Immature natural killer cell (primary cell): Measurements from ENCODE around the gene RANBP6. TPM values are rescaled to one million over a fixed set of nuclear protein-coding genes. Genes with fewer than 3 reads are reported as not detected.
A peak's percentile ranks its signal among the peaks of the same experiment; 100 is the strongest.
"Not testable (repeated sequence)": the region's sequence is repeated elsewhere in the genome, so short reads cannot be mapped to it uniquely, and the experiment has no call there.

ENCODE experiments used
- DNase-seq, 3 donors: peaks; one replicate each; pipeline ENCODE4 v3.0.0; 2022; ENCODE audit warnings: mixed read lengths in 1 of 3
- H3K27ac Mint-ChIP-seq, 6 donors: one replicate each; pipeline ENCODE4 v1.8.0; 2020; ENCODE audit warnings: mixed read lengths in 6 of 6, mild to moderate bottlenecking in 5 of 6, inconsistent platforms in 4 of 6, moderate library complexity in 3 of 6
- H3K27me3 Mint-ChIP-seq, 3 donors: one replicate each; pipeline ENCODE4 v1.8.0; 2020 to 2021; ENCODE audit warnings: low read depth in 3 of 3, mild to moderate bottlenecking in 3 of 3, mixed read lengths in 3 of 3, moderate library complexity in 3 of 3, inconsistent platforms in 1 of 3
- H3K36me3 Mint-ChIP-seq, 3 donors: one replicate each; pipeline ENCODE4 v1.8.0; 2020; ENCODE audit warnings: mixed read lengths in 3 of 3, inconsistent platforms in 2 of 3, mild to moderate bottlenecking in 2 of 3
- H3K4me1 Mint-ChIP-seq, 2 donors: one replicate each; pipeline ENCODE4 v1.8.0; 2020; ENCODE audit warnings: inconsistent platforms in 2 of 2, mild to moderate bottlenecking in 2 of 2, mixed read lengths in 2 of 2, moderate library complexity in 1 of 2
- H3K4me3 Mint-ChIP-seq, 5 donors: one replicate each; pipeline ENCODE4 v1.8.0; 2020; ENCODE audit warnings: mild to moderate bottlenecking in 5 of 5, mixed read lengths in 5 of 5, inconsistent platforms in 3 of 5, moderate library complexity in 3 of 5
- H3K9me3 Mint-ChIP-seq, 6 donors: one replicate each; pipeline ENCODE4 v1.8.0; 2020; ENCODE audit warnings: mild to moderate bottlenecking in 6 of 6, mixed read lengths in 6 of 6, inconsistent platforms in 4 of 6, moderate library complexity in 3 of 6
- polyA plus RNA-seq, 3 donors: library from polyadenylated mRNA; unstranded; fragments of 300-500 nt; fragmentation: Illumina TruSeq; gene quantifications; one replicate each; pipeline ENCODE4 v1.2.3, GENCODE V29; 2021

RANBP6 gene
- polyA plus RNA-seq, 3 donors from 2014 or later = 11.9 to 20.7 (median 16.0) TPM

- H3K27ac Mint-ChIP-seq = no peak overlapping the region
- H3K4me1 Mint-ChIP-seq = no peaks in the 10 kb centered on the region
- H3K27me3 Mint-ChIP-seq = peaks cover 0 to 5% (median 3%) of the 10 kb centered on the region in 3 donors
- no peak for DNase-seq
- no peaks in the 10 kb centered on the region for H3K36me3 Mint-ChIP-seq
- no peak overlapping the region for H3K4me3 Mint-ChIP-seq
- no peaks in the 10 kb centered on the region for H3K9me3 Mint-ChIP-seq
These were observed 19.5 kb upstream of the RANBP6 start for GRCh38 chr9:6034954-6035353.

GRCh38 chr9:6029604-6030274 is 14.3 kb upstream of the RANBP6 start:
- Mint-ChIP-seq H3K4me3 (no peak overlapping the region), H3K27me3 (peaks cover 3 to 4% (median 4%) of the 10 kb centered on the region in 3 donors), H3K4me1 (no peaks in the 10 kb centered on the region), H3K9me3 (no peaks in the 10 kb centered on the region), H3K27ac (no peak overlapping the region), H3K36me3 (no peaks in the 10 kb centered on the region)
- DNase-seq = no peak

- peak; percentile 7 to 26 (median 24) for DNase-seq
- H3K4me3 Mint-ChIP-seq = no peak overlapping the region
- H3K27ac Mint-ChIP-seq = peak overlapping the region in 1 of 6 donors; percentile 4
- H3K9me3 Mint-ChIP-seq = no peaks in the 10 kb centered on the region
- peaks cover 2 to 3% (median 3%) of the 10 kb centered on the region in 3 donors for H3K27me3 Mint-ChIP-seq
- H3K4me1 Mint-ChIP-seq = peaks cover 0 to 5% of the 10 kb centered on the region in 2 donors
- H3K36me3 Mint-ChIP-seq = no peaks in the 10 kb centered on the region
These were observed 8.7 kb upstream of the RANBP6 start for GRCh38 chr9:6024035-6024554.

- Mint-ChIP-seq H3K4me1 (peaks cover 29 to 46% of the 10 kb centered on the region in 2 donors), H3K27ac (peak overlapping the region in 1 of 6 donors; percentile 7), H3K4me3 (peak overlapping the region in 2 of 5 donors; percentile 25 to 62), H3K36me3 (peaks cover 9 to 20% (median 18%) of the 10 kb centered on the region in 3 donors)
- not testable (repeated sequence) for H3K9me3 Mint-ChIP-seq, DNase-seq, H3K27me3 Mint-ChIP-seq
These were observed 1.6 kb upstream of the RANBP6 start for GRCh38 chr9:6016975-6017374.

- no peak for DNase-seq
- peak overlapping the region; percentile 94 to 99 (median 97) for H3K4me3 Mint-ChIP-seq
- peaks cover 13 to 24% (median 23%) of the 10 kb centered on the region in 3 donors for H3K36me3 Mint-ChIP-seq
- no peaks in the 10 kb centered on the region for H3K9me3 Mint-ChIP-seq
- H3K4me1 Mint-ChIP-seq = peaks cover 35 to 67% of the 10 kb centered on the region in 2 donors
- H3K27me3 Mint-ChIP-seq = peaks cover 0 to 5% (median 5%) of the 10 kb centered on the region in 3 donors
- peak overlapping the region; percentile 93 to 98 (median 96) for H3K27ac Mint-ChIP-seq
These were observed 654 bp downstream of the RANBP6 start for GRCh38 chr9:6014670-6015270.

GRCh38 chr9:6008169-6008979 is 7.0 kb downstream of the RANBP6 start:
- H3K4me1 Mint-ChIP-seq = peaks cover 48 to 85% of the 10 kb centered on the region in 2 donors
- DNase-seq = peak; percentile 92 to 95 (median 94)
- peak overlapping the region; percentile 79 to 88 (median 82) for H3K4me3 Mint-ChIP-seq

GRCh38 chr9:6007770-6008168 is 7.7 kb downstream of the RANBP6 start:
- Mint-ChIP-seq H3K9me3 (no peaks in the 10 kb centered on the region), H3K27me3 (peaks cover 10 to 12% (median 10%) of the 10 kb centered on the region in 3 donors), H3K4me1 (peaks cover 45 to 85% of the 10 kb centered on the region in 2 donors), H3K27ac (peak overlapping the region; percentile 73 to 93 (median 90)), H3K36me3 (peaks cover 9 to 15% (median 10%) of the 10 kb centered on the region in 3 donors), H3K4me3 (peak overlapping the region; percentile 91 to 98 (median 96))
- peak; percentile 76 to 83 (median 81) for DNase-seq

More at GRCh38 chr9:6008169-6008979, 7.0 kb downstream of the RANBP6 start:
- Mint-ChIP-seq H3K27me3 (peaks cover 10 to 12% (median 10%) of the 10 kb centered on the region in 3 donors), H3K27ac (peak overlapping the region; percentile 90 to 94 (median 91)), H3K9me3 (no peaks in the 10 kb centered on the region), H3K36me3 (peaks cover 15 to 21% (median 16%) of the 10 kb centered on the region in 3 donors)

GRCh38 chr9:6007058-6007769 is 8.2 kb downstream of the RANBP6 start:
- Mint-ChIP-seq H3K4me3 (peak overlapping the region; percentile 91 to 98 (median 96)), H3K4me1 (peaks cover 43 to 84% of the 10 kb centered on the region in 2 donors), H3K9me3 (no peaks in the 10 kb centered on the region), H3K27ac (peak overlapping the region; percentile 73 to 93 (median 90)), H3K36me3 (peaks cover 6 to 11% (median 10%) of the 10 kb centered on the region in 3 donors), H3K27me3 (peaks cover 10 to 12% (median 10%) of the 10 kb centered on the region in 3 donors)
- DNase-seq = peak; percentile 80 to 83 (median 82)

GRCh38 chr9:6006749-6007057 is 8.7 kb downstream of the RANBP6 start:
- peaks cover 1 to 8% (median 6%) of the 10 kb centered on the region in 3 donors for H3K36me3 Mint-ChIP-seq
- no peak for DNase-seq
- H3K27me3 Mint-ChIP-seq = peaks cover 10 to 12% (median 10%) of the 10 kb centered on the region in 3 donors
- peaks cover 40 to 84% of the 10 kb centered on the region in 2 donors for H3K4me1 Mint-ChIP-seq
- peak overlapping the region; percentile 91 to 98 (median 96) for H3K4me3 Mint-ChIP-seq
- peak overlapping the region; percentile 73 to 93 (median 90) for H3K27ac Mint-ChIP-seq
- H3K9me3 Mint-ChIP-seq = no peaks in the 10 kb centered on the region

GRCh38 chr9:6000955-6001354 is 14.5 kb downstream of the RANBP6 start:
- Mint-ChIP-seq H3K4me3 (no peak overlapping the region), H3K27ac (no peak overlapping the region), H3K9me3 (no peaks in the 10 kb centered on the region), H3K27me3 (peaks cover 0 to 1% (median 0%) of the 10 kb centered on the region in 3 donors), H3K4me1 (peaks cover 41 to 85% of the 10 kb centered on the region in 2 donors), H3K36me3 (peaks cover 0 to 5% (median 5%) of the 10 kb centered on the region in 3 donors)
- DNase-seq = no peak

GRCh38 chr9:5999443-6000101 is 15.9 kb downstream of the RANBP6 start:
- H3K36me3 Mint-ChIP-seq = peaks cover 0 to 5% (median 5%) of the 10 kb centered on the region in 3 donors
- H3K27me3 Mint-ChIP-seq = peaks cover 0 to 1% (median 0%) of the 10 kb centered on the region in 3 donors
- peaks cover 49 to 86% of the 10 kb centered on the region in 2 donors for H3K4me1 Mint-ChIP-seq
- peak overlapping the region in 3 of 6 donors; percentile 21 to 59 (median 36) for H3K27ac Mint-ChIP-seq
- no peak for DNase-seq
- peak overlapping the region in 1 of 5 donors; percentile 4 for H3K4me3 Mint-ChIP-seq
- no peaks in the 10 kb centered on the region for H3K9me3 Mint-ChIP-seq

GRCh38 chr9:5994493-5994892 is 20.9 kb downstream of the RANBP6 start:
- no peaks in the 10 kb centered on the region for H3K36me3 Mint-ChIP-seq
- H3K27me3 Mint-ChIP-seq = no peaks in the 10 kb centered on the region
- no peak for DNase-seq
- H3K4me3 Mint-ChIP-seq = no peak overlapping the region
- H3K9me3 Mint-ChIP-seq = no peaks in the 10 kb centered on the region
- H3K4me1 Mint-ChIP-seq = peaks cover 48 to 82% of the 10 kb centered on the region in 2 donors
- peak overlapping the region in 3 of 6 donors; percentile 2 to 31 (median 29) for H3K27ac Mint-ChIP-seq
